Ishikawa (cell line): ENCODE measurements around the gene NF1.

ENCODE experiments used
- CEBPB ChIP-seq: IDR thresholded peaks from 2 replicates; pipeline ENCODE4 v1.6.1; 2012
- CREB1 ChIP-seq: IDR thresholded peaks from 2 replicates; pipeline ENCODE4 v1.6.1; 2012; ENCODE audit warnings: low read depth
- EGR1 ChIP-seq: IDR thresholded peaks from 2 replicates; pipeline ENCODE4 v1.6.1; 2012
- EP300 ChIP-seq: IDR thresholded peaks from 2 replicates; pipeline ENCODE4 v1.6.1; 2012; ENCODE audit warnings: borderline replicate concordance
- FOXM1 ChIP-seq: IDR thresholded peaks from 2 replicates; pipeline ENCODE4 v1.6.1; 2012; ENCODE audit warnings: low read depth, borderline replicate concordance
- MAX ChIP-seq: IDR thresholded peaks from 2 replicates; pipeline ENCODE4 v1.6.1; 2012
- NFIC ChIP-seq: IDR thresholded peaks from 2 replicates; pipeline ENCODE4 v1.6.1; 2012
- RAD21 ChIP-seq: IDR thresholded peaks from 2 replicates; pipeline ENCODE4 v1.6.1; 2012; ENCODE audit warnings: low read depth
- TAF1 ChIP-seq: IDR thresholded peaks from 2 replicates; pipeline ENCODE4 v1.6.1; 2012; ENCODE audit warnings: low read depth, mild to moderate bottlenecking
- TCF12 ChIP-seq: IDR thresholded peaks from 2 replicates; pipeline ENCODE4 v1.6.1; 2012; ENCODE audit warnings: low read depth
- TEAD4 ChIP-seq: IDR thresholded peaks from 2 replicates; pipeline ENCODE4 v1.6.1; 2012
- USF1 ChIP-seq: IDR thresholded peaks from 2 replicates; pipeline ENCODE4 v1.6.1; 2012
- YY1 ChIP-seq: IDR thresholded peaks from 2 replicates; pipeline ENCODE4 v1.6.1; 2012; ENCODE audit warnings: low read depth
- ZBTB7A ChIP-seq: IDR thresholded peaks from 2 replicates; pipeline ENCODE4 v1.6.1; 2012; ENCODE audit warnings: low read depth
- TF ChIP-seq, protein P1 (sequence below): IDR thresholded peaks from 2 replicates; pipeline ENCODE4 v1.6.1; 2012; ENCODE audit warnings: low read depth, mild to moderate bottlenecking

The NF1 gene

DNA sequence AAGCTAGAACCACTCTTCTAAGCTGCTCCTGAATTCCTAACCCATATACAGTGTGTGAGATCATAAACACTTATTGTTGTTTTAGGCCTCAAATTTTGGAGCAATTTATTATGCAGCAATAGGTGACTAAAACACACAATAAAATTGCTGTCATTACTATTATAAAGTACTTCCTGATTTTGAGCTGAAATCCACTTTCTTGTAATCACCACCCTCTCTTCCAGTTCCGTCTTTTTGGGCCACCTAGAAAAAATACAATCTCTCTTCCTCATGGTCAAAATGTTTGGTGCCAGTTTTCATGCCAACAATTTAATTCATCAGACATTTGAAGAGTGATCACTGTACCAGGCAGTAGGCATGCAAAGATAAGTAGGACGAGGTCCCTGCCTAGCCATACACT lies 43.3 kb upstream of the NF1 start:
- TF ChIP-seq EP300 (no peak), TAF1 (no peak), MAX (no peak), ZBTB7A (no peak), NFIC (no peak), TCF12 (no peak), FOXM1 (no peak), YY1 (no peak)

GRCh38 chr17:31052187-31052889 lies 42.4 kb upstream of the NF1 start:
- TF ChIP-seq TCF12 = no peak
- no peak for TF ChIP-seq TEAD4
- peak; percentile 30; the same call in 1 of the 2 replicates for TF ChIP-seq USF1

DNA sequence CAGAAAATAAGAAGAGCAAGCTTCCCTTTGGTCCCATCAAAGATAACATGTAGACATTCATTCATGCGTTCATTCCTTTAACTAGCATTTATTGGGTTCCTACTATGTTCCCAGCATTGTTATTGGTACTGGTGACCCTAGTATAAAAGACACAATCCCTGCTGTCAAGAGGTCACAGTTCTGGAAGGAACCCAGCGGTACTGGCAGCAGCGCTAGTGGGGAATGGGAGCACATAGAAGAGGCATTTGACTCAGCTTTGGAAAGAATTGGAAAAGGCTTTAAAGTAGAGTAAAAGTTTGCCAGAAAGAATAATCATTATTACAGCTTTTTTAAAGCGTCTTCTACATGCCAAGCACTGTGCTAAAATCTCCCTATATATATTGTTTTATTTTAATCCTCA lies 41.7 kb upstream of the NF1 start:
- TF ChIP-seq TEAD4 = no peak
- TF ChIP-seq CEBPB = no peak
- no peak for TF ChIP-seq TAF1
- no peak for TF ChIP-seq ZBTB7A
- TF ChIP-seq RAD21 = no peak
- no peak for TF ChIP-seq NFIC
- TF ChIP-seq FOXM1 = no peak
- no peak for TF ChIP-seq EP300
- no peak for TF ChIP-seq MAX
- TF ChIP-seq USF1 = no peak
- TF ChIP-seq EGR1 = no peak
- no peak for TF ChIP-seq CREB1
- TF ChIP-seq, protein P1, sequence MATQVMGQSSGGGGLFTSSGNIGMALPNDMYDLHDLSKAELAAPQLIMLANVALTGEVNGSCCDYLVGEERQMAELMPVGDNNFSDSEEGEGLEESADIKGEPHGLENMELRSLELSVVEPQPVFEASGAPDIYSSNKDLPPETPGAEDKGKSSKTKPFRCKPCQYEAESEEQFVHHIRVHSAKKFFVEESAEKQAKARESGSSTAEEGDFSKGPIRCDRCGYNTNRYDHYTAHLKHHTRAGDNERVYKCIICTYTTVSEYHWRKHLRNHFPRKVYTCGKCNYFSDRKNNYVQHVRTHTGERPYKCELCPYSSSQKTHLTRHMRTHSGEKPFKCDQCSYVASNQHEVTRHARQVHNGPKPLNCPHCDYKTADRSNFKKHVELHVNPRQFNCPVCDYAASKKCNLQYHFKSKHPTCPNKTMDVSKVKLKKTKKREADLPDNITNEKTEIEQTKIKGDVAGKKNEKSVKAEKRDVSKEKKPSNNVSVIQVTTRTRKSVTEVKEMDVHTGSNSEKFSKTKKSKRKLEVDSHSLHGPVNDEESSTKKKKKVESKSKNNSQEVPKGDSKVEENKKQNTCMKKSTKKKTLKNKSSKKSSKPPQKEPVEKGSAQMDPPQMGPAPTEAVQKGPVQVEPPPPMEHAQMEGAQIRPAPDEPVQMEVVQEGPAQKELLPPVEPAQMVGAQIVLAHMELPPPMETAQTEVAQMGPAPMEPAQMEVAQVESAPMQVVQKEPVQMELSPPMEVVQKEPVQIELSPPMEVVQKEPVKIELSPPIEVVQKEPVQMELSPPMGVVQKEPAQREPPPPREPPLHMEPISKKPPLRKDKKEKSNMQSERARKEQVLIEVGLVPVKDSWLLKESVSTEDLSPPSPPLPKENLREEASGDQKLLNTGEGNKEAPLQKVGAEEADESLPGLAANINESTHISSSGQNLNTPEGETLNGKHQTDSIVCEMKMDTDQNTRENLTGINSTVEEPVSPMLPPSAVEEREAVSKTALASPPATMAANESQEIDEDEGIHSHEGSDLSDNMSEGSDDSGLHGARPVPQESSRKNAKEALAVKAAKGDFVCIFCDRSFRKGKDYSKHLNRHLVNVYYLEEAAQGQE = no peak
- no peak for TF ChIP-seq TCF12
- no peak for TF ChIP-seq YY1

DNA sequence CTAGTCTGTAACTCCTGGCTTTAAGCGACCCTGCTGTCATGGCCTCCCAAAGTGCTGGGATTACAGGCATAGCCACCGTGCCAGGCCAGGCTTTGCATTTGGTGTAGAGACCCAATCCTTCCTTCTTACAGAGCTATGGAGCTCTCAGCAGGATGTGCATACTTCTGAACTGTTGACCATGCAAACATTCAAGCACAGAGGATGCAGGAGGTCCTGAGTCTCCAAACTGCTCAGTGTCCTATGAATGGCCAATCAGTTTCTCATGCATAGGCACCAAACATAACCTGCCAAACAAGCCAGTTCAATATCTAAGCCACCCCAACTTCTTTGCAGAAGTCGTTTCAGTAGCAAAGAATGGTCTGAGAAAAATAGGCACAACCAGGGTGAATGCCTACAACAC lies 40.0 kb upstream of the NF1 start:
- no peak for TF ChIP-seq TCF12
- TF ChIP-seq MAX = no peak
- TF ChIP-seq CEBPB = no peak
- TF ChIP-seq EGR1 = no peak
- no peak for TF ChIP-seq FOXM1
- TF ChIP-seq ZBTB7A = no peak
- TF ChIP-seq, protein P1 = no peak
- TF ChIP-seq CREB1 = no peak
- TF ChIP-seq USF1 = no peak
- TF ChIP-seq TAF1 = no peak
- TF ChIP-seq TEAD4 = no peak
- TF ChIP-seq NFIC = no peak
- TF ChIP-seq YY1 = no peak
- TF ChIP-seq RAD21 = no peak
- TF ChIP-seq EP300 = no peak

DNA sequence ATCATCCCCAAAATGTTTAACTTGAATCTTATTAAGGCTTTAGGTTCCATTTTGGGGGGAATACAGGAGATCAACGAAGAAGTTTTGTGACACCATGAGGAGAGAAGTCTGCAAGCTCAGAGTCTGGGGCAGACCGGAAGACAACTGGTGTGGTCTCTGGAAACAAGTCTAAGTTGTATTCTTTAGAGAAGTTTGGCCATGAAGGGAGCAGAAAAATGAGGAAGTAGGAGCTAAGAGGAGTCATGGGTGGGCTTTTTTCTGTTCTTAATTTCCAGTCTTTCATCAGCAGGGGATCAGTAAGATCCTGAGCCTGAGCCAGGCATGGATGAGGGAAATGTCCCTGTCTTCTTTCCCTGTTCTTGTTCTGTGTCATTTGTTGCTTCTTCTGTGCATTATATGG lies 35.8 kb upstream of the NF1 start:
- TF ChIP-seq NFIC = no peak
- TF ChIP-seq CEBPB = no peak
- no peak for TF ChIP-seq EP300
- TF ChIP-seq CREB1 = no peak
- TF ChIP-seq, protein P1 = no peak
- TF ChIP-seq TEAD4 = no peak
